Measurements from ENCODE around the gene IRS2.
"Not testable (repeated sequence)": the region's sequence is repeated elsewhere in the genome, so short reads cannot be mapped to it uniquely, and the experiment has no call there.

Gene IRS2

GRCh38 chr13:109786457-109787134, at the start of gene IRS2:
TSS of gene IRS2 (minus strand) at chr13:109786583. CDS start at chr13:109786053, 530 bp downstream.
- peak; percentile 86 for DNase-seq (ENCODE audit: low read depth)

GRCh38 chr13:109834973-109835720, 48.8 kb upstream of the IRS2 start:
- DNase-seq (ENCODE audit: low read depth), result no peak

- DNase-seq (ENCODE audit: low read depth), result no peak
Observed at GRCh38 chr13:109833940-109834339, 47.6 kb upstream of the IRS2 start.

GRCh38 chr13:109833071-109833470, 46.7 kb upstream of the IRS2 start:
- DNase-seq (ENCODE audit: low read depth), result no peak

GRCh38 chr13:109828591-109829316, 42.4 kb upstream of the IRS2 start:
- DNase-seq (ENCODE audit: low read depth), result not testable (repeated sequence)

- not testable (repeated sequence) for DNase-seq (ENCODE audit: low read depth)
Observed at GRCh38 chr13:109823201-109823600, 36.8 kb upstream of the IRS2 start.

- no peak for DNase-seq (ENCODE audit: low read depth)
Observed at GRCh38 chr13:109821103-109821502, 34.7 kb upstream of the IRS2 start.

GRCh38 chr13:109819874-109820273, 33.5 kb upstream of the IRS2 start:
- DNase-seq (ENCODE audit: low read depth), result no peak

- peak; percentile 30 for DNase-seq (ENCODE audit: low read depth)
Observed at GRCh38 chr13:109818886-109819285, 32.5 kb upstream of the IRS2 start.

GRCh38 chr13:109817591-109818535, 31.5 kb upstream of the IRS2 start:
- no peak for DNase-seq (ENCODE audit: low read depth)

GRCh38 chr13:109816808-109817203, 30.4 kb upstream of the IRS2 start:
- DNase-seq (ENCODE audit: low read depth), result peak; percentile 36

- DNase-seq (ENCODE audit: low read depth), result peak; percentile 14
Observed at GRCh38 chr13:109816112-109816807, 29.9 kb upstream of the IRS2 start.

GRCh38 chr13:109815651-109816050, 29.3 kb upstream of the IRS2 start:
- DNase-seq (ENCODE audit: low read depth), result no peak

GRCh38 chr13:109813663-109814062, 27.3 kb upstream of the IRS2 start:
- no peak for DNase-seq (ENCODE audit: low read depth)

GRCh38 chr13:109812382-109812781, 26.0 kb upstream of the IRS2 start:
- no peak for DNase-seq (ENCODE audit: low read depth)

GRCh38 chr13:109810761-109811510, 24.6 kb upstream of the IRS2 start:
- DNase-seq (ENCODE audit: low read depth), result no peak

GRCh38 chr13:109809216-109809932, 23.0 kb upstream of the IRS2 start:
- no peak for DNase-seq (ENCODE audit: low read depth)

GRCh38 chr13:109807345-109807744, 21.0 kb upstream of the IRS2 start:
- DNase-seq (ENCODE audit: low read depth), result no peak

GRCh38 chr13:109804654-109805053, 18.3 kb upstream of the IRS2 start:
- DNase-seq (ENCODE audit: low read depth), result no peak

- DNase-seq (ENCODE audit: low read depth), result no peak
Observed at GRCh38 chr13:109803825-109804224, 17.4 kb upstream of the IRS2 start.
